Measurements from ENCODE around the gene SMYD5.

SMYD5 gene

GRCh38 chr2:73208258-73208657 is 5.8 kb upstream of the SMYD5 start:
- no peak for DNase-seq

GRCh38 chr2:73210019-73210418 is 4.0 kb upstream of the SMYD5 start:
- no peak for DNase-seq

GRCh38 chr2:73210696-73211095 is 3.3 kb upstream of the SMYD5 start:
- no peak for DNase-seq

- no peak for DNase-seq
These were observed 2.0 kb upstream of the SMYD5 start for GRCh38 chr2:73212098-73212447.

GRCh38 chr2:73212448-73213176 is 1.4 kb upstream of the SMYD5 start:
- DNase-seq, result peak; percentile 49 to 72

GRCh38 chr2:73215254-73215653 is 1.2 kb downstream of the SMYD5 start:
- DNase-seq, result no peak

- DNase-seq, result no peak
These were observed 3.1 kb downstream of the SMYD5 start for GRCh38 chr2:73217160-73217559.

GRCh38 chr2:73217826-73218225 is 3.8 kb downstream of the SMYD5 start:
- no peak for DNase-seq

- no peak for DNase-seq
These were observed 4.3 kb downstream of the SMYD5 start for GRCh38 chr2:73218298-73218697.

- no peak for DNase-seq
These were observed 9.8 kb downstream of the SMYD5 start for GRCh38 chr2:73223821-73224220.

- DNase-seq, result no peak
These were observed 11.7 kb downstream of the SMYD5 start for GRCh38 chr2:73225513-73226360.

- no peak for DNase-seq
These were observed 13.0 kb downstream of the SMYD5 start for GRCh38 chr2:73227086-73227485.

GRCh38 chr2:73228631-73229030 is 14.6 kb downstream of the SMYD5 start:
- no peak for DNase-seq

- no peak for DNase-seq
These were observed 18.5 kb downstream of the SMYD5 start for GRCh38 chr2:73232403-73233153.

- DNase-seq, result peak; percentile 98
These were observed 19.3 kb downstream of the SMYD5 start, which contains the start of gene PRADC1 for GRCh38 chr2:73233154-73233931. PRADC1 (minus strand) TSS chr2:73233239; CDS start chr2:73233160, 79 bp downstream.

GRCh38 chr2:73233932-73234832 is 20.1 kb downstream of the SMYD5 start, which contains the start of gene CCT7:
CCT7 (plus strand) TSS chr2:73234308; CDS start chr2:73234379, 71 bp downstream.
- DNase-seq, result peak; percentile 82 to 91

GRCh38 chr2:73235315-73236028 is 21.4 kb downstream of the SMYD5 start:
- no peak for DNase-seq

- no peak for DNase-seq
These were observed 23.1 kb downstream of the SMYD5 start for GRCh38 chr2:73237168-73237567.

GRCh38 chr2:73238149-73238548 is 24.1 kb downstream of the SMYD5 start:
- DNase-seq, result no peak

- DNase-seq, result no peak
These were observed 24.9 kb downstream of the SMYD5 start for GRCh38 chr2:73238976-73239375.

GRCh38 chr2:73239776-73240175 is 25.7 kb downstream of the SMYD5 start:
- DNase-seq, result no peak
